Liver (tissue), 9 donors: ENCODE measurements around the gene LTV1. TPM values are rescaled to one million over a fixed set of nuclear protein-coding genes. Genes with fewer than 3 reads are reported as not detected.

ENCODE experiments used
- DNase-seq: peaks from one replicate; pipeline ENCODE4 v3.0.0-alpha.2; 2017; ENCODE audit warnings: low spot score
- H3K27ac ChIP-seq, 2 donors: one replicate each; pipeline ENCODE4 v1.7.0; 2013; ENCODE audit warnings: inconsistent platforms in 2 of 2, low read length in 2 of 2, control low read depth in 1 of 2, low read depth in 1 of 2, mild to moderate bottlenecking in 1 of 2
- H3K27me3 ChIP-seq, 4 donors: one replicate each; pipeline versions ENCODE4 v1.6.1 to v1.7.0; 2013; ENCODE audit warnings: low read length in 3 of 4, inconsistent platforms in 1 of 4, mild to moderate bottlenecking in 1 of 4, moderate library complexity in 1 of 4; ENCODE audit not compliant: control insufficient read depth in 4 of 4, insufficient read depth in 4 of 4
- H3K36me3 ChIP-seq, 4 donors: one replicate each; pipeline versions ENCODE4 v1.6.1 to v1.7.0; 2013; ENCODE audit warnings: low read length in 3 of 4, mild to moderate bottlenecking in 3 of 4, low read depth in 1 of 4, moderate library complexity in 1 of 4; ENCODE audit not compliant: control insufficient read depth in 4 of 4, insufficient read depth in 3 of 4
- H3K4me1 ChIP-seq, 4 donors: one replicate each; pipeline versions ENCODE4 v1.6.1 to v1.7.0; 2013; ENCODE audit warnings: low read length in 3 of 4, mild to moderate bottlenecking in 3 of 4, moderate library complexity in 1 of 4; ENCODE audit not compliant: control insufficient read depth in 4 of 4, insufficient read depth in 4 of 4
- H3K4me3 ChIP-seq, 3 donors: one replicate each; pipeline versions ENCODE4 v1.6.1 to v1.7.0; 2013; ENCODE audit warnings: low read length in 3 of 3, control low read depth in 1 of 3, low read depth in 1 of 3, mild to moderate bottlenecking in 1 of 3
- H3K9ac ChIP-seq, 2 donors: one replicate each; pipeline ENCODE4 v1.7.0; 2013; ENCODE audit warnings: low read length in 2 of 2, mild to moderate bottlenecking in 2 of 2, moderate library complexity in 2 of 2, control low read depth in 1 of 2, low read depth in 1 of 2
- H3K9me3 ChIP-seq, 4 donors: one replicate each; pipeline versions ENCODE4 v1.6.1 to v1.7.0; 2013; ENCODE audit warnings: low read length in 3 of 4; ENCODE audit not compliant: control insufficient read depth in 4 of 4
- EGR1 ChIP-seq, 2 donors: IDR thresholded peaks; 2 replicates each; pipeline ENCODE4 v1.6.1; 2016 to 2018; ENCODE audit warnings: antibody characterized with exemption in 2 of 2, low read depth in 2 of 2
- FOXA1 ChIP-seq: IDR thresholded peaks from 2 replicates; pipeline ENCODE4 v1.6.1; 2016; ENCODE audit warnings: antibody characterized with exemption
- FOXA2 ChIP-seq: IDR thresholded peaks from 2 replicates; pipeline ENCODE4 v1.6.1; 2016; ENCODE audit warnings: antibody characterized with exemption
- GABPA ChIP-seq, 2 donors: IDR thresholded peaks in 1 of 2; conservative IDR thresholded peaks in 1 of 2; 2 replicates each; pipeline ENCODE4 v1.6.1; 2016; ENCODE audit warnings: antibody characterized with exemption in 2 of 2, mild to moderate bottlenecking in 1 of 2, moderate library complexity in 1 of 2
- HNF4A ChIP-seq, 2 donors: conservative IDR thresholded peaks; 2 replicates each; pipeline ENCODE4 v1.6.1; 2016; ENCODE audit warnings: antibody characterized with exemption in 2 of 2, mild to moderate bottlenecking in 2 of 2
- HNF4G ChIP-seq: IDR thresholded peaks from 2 replicates; pipeline ENCODE4 v1.6.1; 2016; ENCODE audit warnings: antibody characterized with exemption
- JUND ChIP-seq, 2 donors: IDR thresholded peaks; 2 replicates each; pipeline ENCODE4 v1.6.1; 2016; ENCODE audit warnings: antibody characterized with exemption in 2 of 2
- NR2F2 ChIP-seq: IDR thresholded peaks from 2 replicates; pipeline ENCODE4 v1.6.1; 2016; ENCODE audit warnings: antibody characterized with exemption
- RAD21 ChIP-seq, 2 donors: IDR thresholded peaks; 2 replicates each; pipeline ENCODE4 v1.6.1; 2016; ENCODE audit warnings: antibody characterized with exemption in 2 of 2, mild to moderate bottlenecking in 2 of 2
- RXRA ChIP-seq, 2 donors: IDR thresholded peaks; 2 replicates each; pipeline ENCODE4 v1.6.1; 2017 to 2018; ENCODE audit warnings: antibody characterized with exemption in 2 of 2, mild to moderate bottlenecking in 1 of 2
- SP1 ChIP-seq: IDR thresholded peaks from 2 replicates; pipeline ENCODE4 v1.6.1; 2018; ENCODE audit warnings: antibody characterized with exemption, mild to moderate bottlenecking
- TAF1 ChIP-seq: conservative IDR thresholded peaks from 2 replicates; pipeline ENCODE4 v1.6.1; 2016; ENCODE audit warnings: antibody characterized with exemption, mild to moderate bottlenecking
- YY1 ChIP-seq: IDR thresholded peaks from 2 replicates; pipeline ENCODE4 v1.6.1; 2016; ENCODE audit warnings: antibody characterized with exemption, mild to moderate bottlenecking
- WGBS: extraction: QIAGEN DNeasy Blood & Tissue Kit; methylation state at CpG from one replicate; pipeline ENCODE4 v1.1.7; 2013; 5-methylcytosine and 5-hydroxymethylcytosine counted together
- polyA plus RNA-seq, 2 donors: library from polyadenylated mRNA; stranded (reverse) in 1 of 2; unstranded in 1 of 2; fragments of 200-250 nt in 1 of 2; fragments of >200 nt in 1 of 2; fragmentation: Nextera tagmentation in 1 of 2; extraction: Ambion mirVana in 1 of 2; gene quantifications; one replicate each; pipeline versions ENCODE4 v1.2.1 to v1.2.3, GENCODE V29; 2013 to 2015
- total RNA-seq, 2 donors: library from RNA; depleted of rRNA; stranded (reverse); fragments of >200 nt; gene quantifications; one replicate each; pipeline ENCODE4 v1.2.3, GENCODE V29; 2014
- TF ChIP-seq, protein P1 (sequence below): fragments of 150-350 bp; IDR thresholded peaks from 2 replicates; pipeline ENCODE4 v1.5.1; 2017; ENCODE audit warnings: improper control_type of control experiment, low read depth, low read length; ENCODE audit not compliant: missing input control
- TF ChIP-seq, protein P2 (sequence below): IDR thresholded peaks from 2 replicates; pipeline ENCODE4 v1.6.1; 2016; ENCODE audit warnings: antibody characterized with exemption
- TF ChIP-seq, protein P3 (sequence below): IDR thresholded peaks from 2 replicates; pipeline ENCODE4 v1.6.1; 2016; ENCODE audit warnings: antibody characterized with exemption
- TF ChIP-seq, protein P4 (sequence below): IDR thresholded peaks from 2 replicates; pipeline ENCODE4 v1.6.1; 2016; ENCODE audit warnings: antibody characterized with exemption, mild to moderate bottlenecking
- TF ChIP-seq, protein P5 (sequence below): IDR thresholded peaks from 2 replicates; pipeline ENCODE4 v1.6.1; 2016; ENCODE audit warnings: antibody characterized with exemption
- donor health status: healthy.
- donor health status: healthy.
- donor health status: healthy.
- donor health status: healthy.
- donor health status: healthy.

LTV1 gene
- total and polyA plus RNA-seq, 4 donors: 8.7 to 14.5 (median 13.1) TPM

DNA sequence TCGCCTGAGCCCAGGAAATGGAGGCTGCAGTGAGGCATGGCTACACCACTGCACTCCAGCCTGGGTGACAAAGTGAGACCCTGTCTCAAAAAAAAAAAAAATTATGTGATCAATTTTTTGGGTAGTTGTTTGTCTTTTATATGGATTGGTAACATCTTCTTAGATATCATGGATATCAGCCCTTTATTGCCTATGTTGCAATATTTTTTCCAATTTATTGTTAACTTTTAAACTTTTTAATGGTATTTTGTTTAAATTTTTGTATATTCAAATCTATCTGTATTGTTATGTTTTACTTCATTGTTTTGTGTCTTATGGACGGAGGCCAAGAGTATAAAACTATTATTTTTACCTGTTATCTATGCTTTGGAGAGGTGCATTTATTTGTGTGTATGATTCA lies 32.4 kb upstream of the LTV1 start:
- Histone ChIP-seq H3K27me3 (no peaks in the 10 kb centered on the region), H3K27ac (no peak overlapping the region), H3K9me3 (no peaks in the 10 kb centered on the region), H3K36me3 (peaks cover 0 to 8% (median under 1%) of the 10 kb centered on the region in 4 donors), H3K4me1 (no peaks in the 10 kb centered on the region), H3K9ac (no peak overlapping the region), H3K4me3 (no peak overlapping the region)
- no peak for DNase-seq
- WGBS: 100% methylated on average over 2 of the region's 2 CpGs
- TF ChIP-seq, protein P1, sequence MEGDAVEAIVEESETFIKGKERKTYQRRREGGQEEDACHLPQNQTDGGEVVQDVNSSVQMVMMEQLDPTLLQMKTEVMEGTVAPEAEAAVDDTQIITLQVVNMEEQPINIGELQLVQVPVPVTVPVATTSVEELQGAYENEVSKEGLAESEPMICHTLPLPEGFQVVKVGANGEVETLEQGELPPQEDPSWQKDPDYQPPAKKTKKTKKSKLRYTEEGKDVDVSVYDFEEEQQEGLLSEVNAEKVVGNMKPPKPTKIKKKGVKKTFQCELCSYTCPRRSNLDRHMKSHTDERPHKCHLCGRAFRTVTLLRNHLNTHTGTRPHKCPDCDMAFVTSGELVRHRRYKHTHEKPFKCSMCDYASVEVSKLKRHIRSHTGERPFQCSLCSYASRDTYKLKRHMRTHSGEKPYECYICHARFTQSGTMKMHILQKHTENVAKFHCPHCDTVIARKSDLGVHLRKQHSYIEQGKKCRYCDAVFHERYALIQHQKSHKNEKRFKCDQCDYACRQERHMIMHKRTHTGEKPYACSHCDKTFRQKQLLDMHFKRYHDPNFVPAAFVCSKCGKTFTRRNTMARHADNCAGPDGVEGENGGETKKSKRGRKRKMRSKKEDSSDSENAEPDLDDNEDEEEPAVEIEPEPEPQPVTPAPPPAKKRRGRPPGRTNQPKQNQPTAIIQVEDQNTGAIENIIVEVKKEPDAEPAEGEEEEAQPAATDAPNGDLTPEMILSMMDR: no peak
- TF ChIP-seq HNF4G (no peak), YY1 (no peak), RAD21 (IDR thresholded peaks at IDR 0.05) (no peak), EGR1 (IDR thresholded peaks at IDR 0.05; ENCODE audit: low read depth in 2 of 2) (no peak), TAF1 (no peak), NR2F2 (no peak), SP1 (no peak), FOXA2 (no peak), JUND (IDR thresholded peaks at IDR 0.05) (no peak), FOXA1 (no peak), RXRA (IDR thresholded peaks at IDR 0.05) (no peak), HNF4A (conservative IDR thresholded peaks at IDR 0.05) (no peak), GABPA (IDR thresholded peaks at IDR 0.05 in 1 of 2, conservative IDR thresholded peaks at IDR 0.05 in 1 of 2) (no peak)
- TF ChIP-seq, protein P2, sequence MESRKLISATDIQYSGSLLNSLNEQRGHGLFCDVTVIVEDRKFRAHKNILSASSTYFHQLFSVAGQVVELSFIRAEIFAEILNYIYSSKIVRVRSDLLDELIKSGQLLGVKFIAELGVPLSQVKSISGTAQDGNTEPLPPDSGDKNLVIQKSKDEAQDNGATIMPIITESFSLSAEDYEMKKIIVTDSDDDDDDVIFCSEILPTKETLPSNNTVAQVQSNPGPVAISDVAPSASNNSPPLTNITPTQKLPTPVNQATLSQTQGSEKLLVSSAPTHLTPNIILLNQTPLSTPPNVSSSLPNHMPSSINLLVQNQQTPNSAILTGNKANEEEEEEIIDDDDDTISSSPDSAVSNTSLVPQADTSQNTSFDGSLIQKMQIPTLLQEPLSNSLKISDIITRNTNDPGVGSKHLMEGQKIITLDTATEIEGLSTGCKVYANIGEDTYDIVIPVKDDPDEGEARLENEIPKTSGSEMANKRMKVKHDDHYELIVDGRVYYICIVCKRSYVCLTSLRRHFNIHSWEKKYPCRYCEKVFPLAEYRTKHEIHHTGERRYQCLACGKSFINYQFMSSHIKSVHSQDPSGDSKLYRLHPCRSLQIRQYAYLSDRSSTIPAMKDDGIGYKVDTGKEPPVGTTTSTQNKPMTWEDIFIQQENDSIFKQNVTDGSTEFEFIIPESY: no peak
- TF ChIP-seq, protein P3, sequence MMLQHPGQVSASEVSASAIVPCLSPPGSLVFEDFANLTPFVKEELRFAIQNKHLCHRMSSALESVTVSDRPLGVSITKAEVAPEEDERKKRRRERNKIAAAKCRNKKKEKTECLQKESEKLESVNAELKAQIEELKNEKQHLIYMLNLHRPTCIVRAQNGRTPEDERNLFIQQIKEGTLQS: no peak
- TF ChIP-seq, protein P4, sequence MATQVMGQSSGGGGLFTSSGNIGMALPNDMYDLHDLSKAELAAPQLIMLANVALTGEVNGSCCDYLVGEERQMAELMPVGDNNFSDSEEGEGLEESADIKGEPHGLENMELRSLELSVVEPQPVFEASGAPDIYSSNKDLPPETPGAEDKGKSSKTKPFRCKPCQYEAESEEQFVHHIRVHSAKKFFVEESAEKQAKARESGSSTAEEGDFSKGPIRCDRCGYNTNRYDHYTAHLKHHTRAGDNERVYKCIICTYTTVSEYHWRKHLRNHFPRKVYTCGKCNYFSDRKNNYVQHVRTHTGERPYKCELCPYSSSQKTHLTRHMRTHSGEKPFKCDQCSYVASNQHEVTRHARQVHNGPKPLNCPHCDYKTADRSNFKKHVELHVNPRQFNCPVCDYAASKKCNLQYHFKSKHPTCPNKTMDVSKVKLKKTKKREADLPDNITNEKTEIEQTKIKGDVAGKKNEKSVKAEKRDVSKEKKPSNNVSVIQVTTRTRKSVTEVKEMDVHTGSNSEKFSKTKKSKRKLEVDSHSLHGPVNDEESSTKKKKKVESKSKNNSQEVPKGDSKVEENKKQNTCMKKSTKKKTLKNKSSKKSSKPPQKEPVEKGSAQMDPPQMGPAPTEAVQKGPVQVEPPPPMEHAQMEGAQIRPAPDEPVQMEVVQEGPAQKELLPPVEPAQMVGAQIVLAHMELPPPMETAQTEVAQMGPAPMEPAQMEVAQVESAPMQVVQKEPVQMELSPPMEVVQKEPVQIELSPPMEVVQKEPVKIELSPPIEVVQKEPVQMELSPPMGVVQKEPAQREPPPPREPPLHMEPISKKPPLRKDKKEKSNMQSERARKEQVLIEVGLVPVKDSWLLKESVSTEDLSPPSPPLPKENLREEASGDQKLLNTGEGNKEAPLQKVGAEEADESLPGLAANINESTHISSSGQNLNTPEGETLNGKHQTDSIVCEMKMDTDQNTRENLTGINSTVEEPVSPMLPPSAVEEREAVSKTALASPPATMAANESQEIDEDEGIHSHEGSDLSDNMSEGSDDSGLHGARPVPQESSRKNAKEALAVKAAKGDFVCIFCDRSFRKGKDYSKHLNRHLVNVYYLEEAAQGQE: no peak
- TF ChIP-seq, protein P5, sequence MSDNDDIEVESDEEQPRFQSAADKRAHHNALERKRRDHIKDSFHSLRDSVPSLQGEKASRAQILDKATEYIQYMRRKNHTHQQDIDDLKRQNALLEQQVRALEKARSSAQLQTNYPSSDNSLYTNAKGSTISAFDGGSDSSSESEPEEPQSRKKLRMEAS: no peak
